ENCODE data around the gene SRSF4. TPM values are rescaled to one million over a fixed set of nuclear protein-coding genes. Genes with fewer than 3 reads are reported as not detected.
A peak's percentile ranks its signal among the peaks of the same experiment; 100 is the strongest.

Gene SRSF4
- total and polyA plus RNA-seq, 2 experiments from 2014 or later: 45.0 to 60.8 TPM

GRCh38 chr1:29211086-29212030 lies 29.7 kb upstream of the SRSF4 start:
- WGBS, 2 experiments (ENCODE audit: low coverage in 1 of 2, low lambda C conversion rate in 2 of 2, missing lambda C conversion rate in 2 of 2): 84 to 86% methylated on average over 12 of the region's 12 CpGs
- no peak overlapping the region for H2AFZ ChIP-seq
- H3K27ac ChIP-seq: no peak overlapping the region
- no peak overlapping the region for H3K4me3 ChIP-seq
- no peaks in the 10 kb centered on the region for H3K27me3 ChIP-seq (replicated peaks; ENCODE audit: insufficient read depth)
- H3F3A ChIP-seq (ENCODE audit: insufficient read depth): no peaks in the 10 kb centered on the region
- in situ Hi-C loops (cut with MboI): no loop called here
- no peak for TF ChIP-seq EZH2phosphoT487 (IDR thresholded peaks at IDR 0.05; ENCODE audit: insufficient read depth, low read depth)
- TF ChIP-seq EZH2 (IDR thresholded peaks at IDR 0.05; ENCODE audit: insufficient read depth, poor library complexity, severe bottlenecking): no peak
- no peaks in the 10 kb centered on the region for H4K20me1 ChIP-seq (ENCODE audit: insufficient read depth)
- H3K4me2 ChIP-seq (ENCODE audit: unreplicated experiment): no peak overlapping the region
- no peaks in the 10 kb centered on the region for H3K79me2 ChIP-seq (ENCODE audit: insufficient read depth)
- H3K9me2 ChIP-seq (ENCODE audit: insufficient read depth): no peaks in the 10 kb centered on the region
- no peak overlapping the region for H3K9ac ChIP-seq
- peaks cover 11% of the 10 kb centered on the region for H3K4me1 ChIP-seq (ENCODE audit: insufficient read depth)
- peak; percentile 19 for DNase-seq
- H3K36me3 ChIP-seq (ENCODE audit: low read depth): peaks cover 11% of the 10 kb centered on the region; the same call in 1 of the 2 replicates
- no peaks in the 10 kb centered on the region for H3K9me3 ChIP-seq (ENCODE audit: low read depth)

GRCh38 chr1:29210278-29211085 lies 28.8 kb upstream of the SRSF4 start:
- in situ Hi-C loops (cut with MboI): no loop called here

GRCh38 chr1:29209173-29209572 lies 27.5 kb upstream of the SRSF4 start:
- no peak overlapping the region for H2AFZ ChIP-seq
- in situ Hi-C loops (cut with MboI): no loop called here
- DNase-seq: peak; percentile 58

More at GRCh38 chr1:29210278-29211085, 28.8 kb upstream of the SRSF4 start:
- Histone ChIP-seq H4K20me1 (ENCODE audit: insufficient read depth) (no peaks in the 10 kb centered on the region), H3K79me2 (ENCODE audit: insufficient read depth) (no peaks in the 10 kb centered on the region), H3K36me3 (ENCODE audit: low read depth) (peaks cover 15% of the 10 kb centered on the region; the same call in 1 of the 2 replicates), H3K9me2 (ENCODE audit: insufficient read depth) (no peaks in the 10 kb centered on the region), H3K4me1 (ENCODE audit: insufficient read depth) (peaks cover 8% of the 10 kb centered on the region), H3F3A (ENCODE audit: insufficient read depth) (no peaks in the 10 kb centered on the region), H3K4me2 (ENCODE audit: unreplicated experiment) (no peak overlapping the region), H3K27me3 (replicated peaks; ENCODE audit: insufficient read depth) (no peaks in the 10 kb centered on the region), H3K9me3 (ENCODE audit: low read depth) (no peaks in the 10 kb centered on the region), H3K4me3 (no peak overlapping the region), H2AFZ (no peak overlapping the region), H3K9ac (no peak overlapping the region), H3K27ac (no peak overlapping the region)
- DNase-seq: no peak
- 83 to 84% methylated on average over 7 of the region's 7 CpGs for WGBS, 2 experiments (ENCODE audit: low coverage in 1 of 2, low lambda C conversion rate in 2 of 2, missing lambda C conversion rate in 2 of 2)
- TF ChIP-seq EZH2 (IDR thresholded peaks at IDR 0.05; ENCODE audit: insufficient read depth, poor library complexity, severe bottlenecking) (no peak), EZH2phosphoT487 (IDR thresholded peaks at IDR 0.05; ENCODE audit: insufficient read depth, low read depth) (no peak)

GRCh38 chr1:29208442-29208841 lies 26.7 kb upstream of the SRSF4 start:
- no peak overlapping the region for H2AFZ ChIP-seq
- H3K4me1 ChIP-seq (ENCODE audit: insufficient read depth): peaks cover 8% of the 10 kb centered on the region

More at GRCh38 chr1:29209173-29209572, 27.5 kb upstream of the SRSF4 start:
- Histone ChIP-seq H3K36me3 (ENCODE audit: low read depth) (0 out of 2 replicates have a peak, but pooled peaks cover 10% of the 10 kb centered on the region), H3K4me3 (no peak overlapping the region), H3K79me2 (ENCODE audit: insufficient read depth) (no peaks in the 10 kb centered on the region), H4K20me1 (ENCODE audit: insufficient read depth) (no peaks in the 10 kb centered on the region), H3K27me3 (replicated peaks; ENCODE audit: insufficient read depth) (no peaks in the 10 kb centered on the region), H3K9me2 (ENCODE audit: insufficient read depth) (no peaks in the 10 kb centered on the region), H3K9ac (no peak overlapping the region), H3K27ac (no peak overlapping the region), H3K9me3 (ENCODE audit: low read depth) (no peaks in the 10 kb centered on the region), H3F3A (ENCODE audit: insufficient read depth) (no peaks in the 10 kb centered on the region), H3K4me1 (ENCODE audit: insufficient read depth) (peaks cover 8% of the 10 kb centered on the region), H3K4me2 (ENCODE audit: unreplicated experiment) (no peak overlapping the region)
- TF ChIP-seq EZH2 (IDR thresholded peaks at IDR 0.05; ENCODE audit: insufficient read depth, poor library complexity, severe bottlenecking) (no peak), EZH2phosphoT487 (IDR thresholded peaks at IDR 0.05; ENCODE audit: insufficient read depth, low read depth) (no peak)
- 72 to 84% methylated on average over 5 of the region's 5 CpGs for WGBS, 2 experiments (ENCODE audit: low coverage in 1 of 2, low lambda C conversion rate in 2 of 2, missing lambda C conversion rate in 2 of 2)

More at GRCh38 chr1:29208442-29208841, 26.7 kb upstream of the SRSF4 start:
- H3K27me3 ChIP-seq (replicated peaks; ENCODE audit: insufficient read depth): no peaks in the 10 kb centered on the region
- TF ChIP-seq EZH2 (IDR thresholded peaks at IDR 0.05; ENCODE audit: insufficient read depth, poor library complexity, severe bottlenecking): no peak
- TF ChIP-seq EZH2phosphoT487 (IDR thresholded peaks at IDR 0.05; ENCODE audit: insufficient read depth, low read depth): no peak
- H4K20me1 ChIP-seq (ENCODE audit: insufficient read depth): no peaks in the 10 kb centered on the region
- H3K9me3 ChIP-seq (ENCODE audit: low read depth): no peaks in the 10 kb centered on the region
- no peak overlapping the region for H3K4me2 ChIP-seq (ENCODE audit: unreplicated experiment)
- DNase-seq: no peak
- in situ Hi-C loops (cut with MboI): no loop called here
- H3K36me3 ChIP-seq (ENCODE audit: low read depth): 0 out of 2 replicates have a peak, but pooled peaks cover 10% of the 10 kb centered on the region
- no peaks in the 10 kb centered on the region for H3K9me2 ChIP-seq (ENCODE audit: insufficient read depth)
- H3F3A ChIP-seq (ENCODE audit: insufficient read depth): no peaks in the 10 kb centered on the region
- H3K27ac ChIP-seq: no peak overlapping the region
- H3K4me3 ChIP-seq: no peak overlapping the region
- H3K79me2 ChIP-seq (ENCODE audit: insufficient read depth): no peaks in the 10 kb centered on the region
- 98% methylated on average over 4 of the region's 4 CpGs for WGBS, 2 experiments (ENCODE audit: low coverage in 1 of 2, low lambda C conversion rate in 2 of 2, missing lambda C conversion rate in 2 of 2)
- no peak overlapping the region for H3K9ac ChIP-seq

Data from GM23248 (cell line).